NCI-H2107 treated with DMSO at 0.1 percent for 48 hours (cell line): ENCODE results near the gene KY.

Experiments
- DNase-seq: peaks from one replicate; lab custom pipeline; 2025; ENCODE audit not compliant: unreplicated experiment; lab: John Stamatoyannopoulos, UW

The KY gene

DNA sequence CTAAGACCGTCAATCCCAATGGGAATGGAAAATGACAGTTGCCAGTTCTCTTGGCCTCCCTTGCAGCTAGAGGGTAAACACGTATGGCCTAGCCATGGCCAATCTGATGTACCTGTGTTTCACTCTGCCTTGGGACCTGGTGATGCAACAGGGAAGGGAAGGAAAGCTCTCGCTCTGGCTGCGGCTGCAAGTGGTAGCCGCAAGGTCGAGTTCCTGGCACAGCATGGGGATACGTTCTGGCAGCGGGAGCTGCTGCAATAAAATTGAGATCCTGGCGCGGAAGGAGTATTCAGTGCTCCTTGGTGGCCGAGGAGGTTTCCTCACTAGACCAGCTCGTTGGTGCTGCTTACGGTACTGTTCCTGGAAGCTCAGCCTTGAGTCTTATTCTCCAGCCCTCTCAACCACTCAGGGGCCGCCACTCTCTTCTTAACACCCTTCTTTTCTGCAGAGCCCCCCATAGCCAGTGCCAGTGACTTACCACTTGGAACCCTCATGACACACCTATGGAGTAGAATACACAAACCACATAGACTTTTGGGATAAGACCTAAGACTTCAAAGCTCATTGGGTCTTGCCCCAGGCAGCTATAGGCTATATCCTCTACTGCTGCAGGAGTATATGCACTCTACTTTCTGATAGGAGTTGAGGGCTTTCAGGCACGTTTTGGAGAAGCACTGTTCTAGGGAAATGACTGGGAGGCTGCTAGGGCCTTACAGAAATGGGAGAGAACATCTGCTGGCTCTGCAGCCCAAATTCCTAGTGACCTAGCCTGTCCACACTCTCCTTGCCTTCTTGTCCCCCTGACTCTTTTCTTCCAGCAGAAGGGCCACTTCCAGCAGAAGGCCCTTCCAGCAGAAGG lies 2.7 kb downstream of the KY start:
- no peak for DNase-seq

DNA sequence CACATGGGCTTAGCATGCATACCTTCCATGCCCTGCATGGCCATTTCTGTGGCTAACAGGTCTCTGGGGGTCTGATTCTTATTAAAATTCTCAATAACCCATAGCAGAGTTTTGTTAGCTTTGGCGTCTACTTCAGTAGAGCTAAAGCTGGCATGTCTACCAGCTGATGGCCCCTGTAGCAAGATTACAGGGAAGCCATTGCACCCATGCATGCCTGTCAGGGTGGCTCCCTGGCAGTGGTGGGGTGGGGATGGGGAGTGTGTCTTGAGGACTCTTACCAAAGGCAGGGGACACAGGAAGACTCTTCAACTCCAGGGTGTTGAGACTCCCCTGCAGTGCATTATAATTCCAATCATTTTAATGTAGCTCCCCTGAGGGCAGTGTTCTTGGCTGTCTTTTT lies 4.7 kb downstream of the KY start:
- DNase-seq = no peak

DNA sequence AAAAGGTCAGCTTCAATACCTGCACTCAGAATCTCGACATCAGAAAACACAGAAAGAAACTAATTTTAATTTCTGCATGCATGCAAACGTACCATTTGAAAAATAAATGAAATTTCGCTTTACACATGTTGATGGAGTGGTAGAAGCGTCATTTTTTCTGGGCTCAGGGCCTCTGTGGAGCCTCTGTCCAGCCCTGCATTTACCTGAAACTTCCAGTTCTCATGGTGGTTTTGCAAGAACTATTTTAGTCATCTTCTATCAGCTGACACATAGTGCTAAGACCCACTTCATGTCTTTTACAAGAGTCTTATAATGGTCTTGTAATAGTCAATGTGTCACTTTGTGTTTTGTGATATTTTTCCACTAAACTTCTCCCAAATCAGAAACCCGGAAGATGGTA lies 5.3 kb downstream of the KY start:
- no peak for DNase-seq

DNA sequence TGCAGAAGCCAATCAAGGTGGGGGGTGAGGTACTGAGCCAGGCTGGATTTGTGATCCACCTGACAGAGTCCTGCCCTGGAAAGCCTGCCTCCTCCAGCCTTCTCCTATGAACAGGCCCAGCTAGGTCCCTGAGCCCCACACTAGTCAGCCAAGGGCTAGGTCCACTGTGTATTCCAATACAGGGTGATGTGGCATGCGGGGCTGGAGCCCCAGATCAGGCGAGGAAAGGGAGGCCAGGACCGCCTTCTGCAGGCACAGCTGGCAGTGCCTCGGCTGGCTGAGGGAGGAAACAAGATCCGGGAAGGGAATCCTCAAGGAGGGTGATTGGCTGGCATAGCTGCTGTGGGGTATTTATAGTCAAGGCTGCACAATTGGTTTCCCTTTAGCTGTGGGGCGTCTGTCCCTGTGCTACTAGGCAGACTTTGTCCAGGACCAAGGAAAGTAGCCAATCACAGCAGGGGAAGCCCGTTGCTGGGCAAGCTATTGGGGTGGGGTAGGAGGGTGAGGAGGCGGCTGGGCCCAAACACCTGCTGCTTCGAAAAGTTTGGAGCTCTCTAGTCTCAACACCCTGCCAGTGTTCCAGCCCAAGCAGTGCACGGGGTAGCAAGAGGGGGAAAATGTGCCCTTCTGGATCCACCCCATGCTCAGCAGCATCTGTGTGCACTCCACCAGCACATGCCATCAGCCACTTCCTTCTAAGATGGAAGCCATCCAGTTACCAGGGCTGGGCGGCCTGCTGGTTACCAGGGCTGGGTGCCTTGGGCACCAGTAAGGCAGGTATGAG lies 5.9 kb downstream of the KY start:
- no peak for DNase-seq

DNA sequence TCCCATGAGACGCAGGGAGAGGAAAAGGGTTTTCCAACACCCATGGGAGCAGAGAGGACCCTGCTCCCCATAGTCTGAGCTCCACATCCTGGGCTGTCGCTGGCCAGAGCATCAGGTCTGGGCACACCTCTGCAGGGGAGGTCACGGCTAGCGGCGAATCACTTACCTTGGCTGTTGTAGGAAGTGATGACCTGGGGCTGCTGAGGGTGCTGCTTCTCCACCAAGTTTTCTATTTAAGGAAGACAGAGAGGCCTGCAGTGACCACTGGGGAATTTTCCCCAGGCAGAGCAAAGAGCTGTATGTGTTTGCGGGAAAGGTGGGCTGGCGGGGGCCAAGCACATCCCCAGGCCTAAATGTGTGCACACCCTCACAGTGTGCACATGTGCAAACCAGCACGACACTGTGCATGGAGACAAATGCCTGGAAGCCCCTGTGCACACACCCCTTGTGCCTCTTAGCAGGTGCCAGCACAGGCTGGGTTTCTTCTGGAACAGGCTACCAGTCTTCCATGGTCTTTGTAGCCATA lies 7.6 kb downstream of the KY start:
- no peak for DNase-seq

DNA sequence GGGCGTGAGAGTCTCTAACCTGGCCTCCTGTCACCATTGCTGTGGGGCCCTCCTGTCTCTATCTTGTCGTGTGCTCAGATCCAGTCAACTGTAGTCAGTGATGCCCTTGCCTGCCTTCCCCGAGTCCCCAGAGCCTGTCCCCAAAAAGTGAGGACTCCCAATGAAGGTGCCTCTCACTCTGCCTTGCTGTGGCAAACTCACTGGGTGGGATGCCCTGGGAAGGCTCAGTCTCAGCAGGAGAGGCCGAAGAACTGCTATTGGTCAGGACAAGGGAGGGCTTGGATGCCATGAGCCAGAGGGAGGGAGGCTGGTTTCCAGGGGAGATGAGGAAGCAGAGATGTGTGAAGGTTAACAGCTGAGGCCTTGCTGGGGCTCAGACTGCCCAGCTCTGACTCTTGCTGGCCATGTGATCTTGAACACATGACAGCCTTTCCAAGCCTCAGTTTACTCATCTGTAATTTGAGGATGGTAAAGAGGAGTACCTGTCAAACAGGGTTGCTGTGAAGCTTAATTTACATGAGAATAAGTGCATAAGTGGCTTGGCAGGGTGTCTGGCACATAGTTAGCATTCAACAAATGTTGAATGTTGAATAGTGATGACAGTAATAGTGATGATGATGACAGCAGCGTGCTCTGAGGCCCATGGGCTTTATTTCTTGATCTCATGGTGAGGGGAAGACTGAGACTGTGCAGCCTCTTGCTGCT lies 8.2 kb downstream of the KY start:
- no peak for DNase-seq

DNA sequence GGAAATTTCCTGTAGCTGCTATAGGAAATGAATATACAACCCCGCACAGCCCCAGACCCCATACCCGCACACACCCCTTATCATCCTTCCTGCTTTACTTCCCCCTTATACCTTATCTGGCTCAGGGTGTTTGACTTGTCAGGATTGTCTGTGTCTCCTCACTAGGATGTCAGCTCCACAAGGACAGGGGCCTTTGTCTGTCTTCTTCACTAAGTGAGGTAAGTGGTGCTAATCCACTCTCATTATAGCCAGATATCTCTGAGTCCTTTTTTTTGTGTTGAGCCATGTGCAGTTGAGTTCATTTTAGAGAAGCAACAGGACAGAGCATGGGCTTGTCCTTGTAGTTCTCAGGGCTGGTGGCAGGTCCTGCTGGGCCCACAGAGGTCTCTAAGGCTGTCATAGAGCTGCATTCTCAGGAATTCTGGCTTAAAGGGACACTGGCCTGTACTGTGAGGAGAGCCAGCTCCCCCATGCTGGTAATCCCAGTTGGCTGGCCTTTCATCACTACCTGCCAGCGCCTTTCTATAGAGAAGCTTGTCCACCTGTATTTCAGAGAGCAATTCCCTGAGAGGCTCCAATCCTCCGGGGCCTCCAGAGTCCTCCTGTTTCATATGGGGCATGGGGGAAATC lies 9.0 kb downstream of the KY start:
- DNase-seq = no peak

DNA sequence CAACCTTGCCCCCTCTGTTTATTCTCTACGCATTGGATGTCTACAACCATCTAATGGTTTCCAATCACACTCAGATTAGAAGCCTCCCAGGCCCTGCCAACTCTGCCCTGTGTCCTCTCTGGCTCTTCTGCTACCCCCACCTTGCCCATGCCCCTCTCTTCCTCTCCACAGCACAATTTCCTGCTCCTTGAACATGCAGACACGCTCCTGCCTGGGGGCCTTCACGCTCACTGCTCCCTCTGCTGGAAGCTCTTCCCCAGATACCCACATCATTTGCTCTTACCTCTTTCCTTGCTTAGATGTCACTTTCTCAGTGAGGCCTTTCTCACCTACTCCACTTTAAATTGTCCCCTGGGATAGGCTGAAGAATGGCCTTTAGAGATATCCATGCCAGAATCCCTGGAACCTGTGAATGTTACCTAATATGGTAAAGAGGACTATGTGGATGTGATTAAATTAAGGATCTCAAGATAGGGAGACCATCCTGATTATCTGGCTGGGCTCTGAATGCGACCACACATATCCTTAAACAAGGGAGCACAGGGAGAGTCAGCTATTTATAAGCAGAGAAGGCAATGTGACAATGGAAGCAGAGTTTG lies 9.9 kb downstream of the KY start:
- no peak for DNase-seq

DNA sequence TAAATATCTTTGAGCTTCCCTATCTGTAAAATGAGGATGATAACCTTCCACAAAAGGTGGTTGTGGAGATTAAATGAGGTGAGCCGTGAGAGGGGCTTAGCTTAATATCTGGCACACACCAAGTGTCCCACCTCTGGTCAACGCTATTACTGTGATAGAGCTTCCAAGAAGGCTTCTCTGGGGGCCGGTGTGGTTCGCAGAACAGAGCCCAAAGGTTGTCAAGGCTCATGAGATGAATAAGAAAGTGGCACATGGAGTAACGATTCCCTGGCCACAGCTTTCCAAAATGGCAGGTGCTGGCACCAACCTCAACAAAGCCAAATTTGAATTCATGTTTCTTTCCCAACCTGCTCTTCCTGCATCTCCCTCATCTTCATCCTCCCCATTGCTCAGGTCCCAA lies 10.4 kb downstream of the KY start:
- DNase-seq = no peak

DNA sequence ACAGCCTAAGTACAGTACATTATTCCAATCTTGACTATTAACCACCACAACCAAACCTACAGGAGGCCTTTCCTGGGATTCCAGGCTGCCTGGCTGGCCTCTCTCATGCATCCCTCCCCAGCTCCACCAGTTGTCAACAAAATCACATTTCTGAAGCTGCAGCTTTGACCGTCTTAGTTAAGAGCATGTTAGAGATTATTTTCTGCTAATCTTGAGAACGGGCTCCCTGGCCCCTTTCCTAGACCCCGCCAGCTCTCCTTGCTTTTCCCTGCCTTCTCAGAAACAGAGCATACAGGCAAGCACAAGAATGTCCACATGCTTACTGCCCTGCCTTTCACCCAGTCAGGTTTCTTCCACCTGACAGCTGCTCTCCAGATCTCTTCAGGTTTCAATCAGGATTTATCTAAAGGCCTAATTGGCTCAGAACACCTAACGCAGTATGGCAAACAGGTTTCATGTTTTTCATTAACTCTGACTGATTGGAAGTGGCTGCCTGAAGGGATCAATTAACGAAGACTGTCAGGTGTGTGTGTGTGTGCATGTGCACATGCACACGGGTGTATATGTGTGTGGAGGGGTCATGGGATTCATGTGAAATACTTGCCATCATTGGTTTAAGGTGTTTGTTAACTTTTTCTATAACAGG lies 12.3 kb downstream of the KY start:
- no peak for DNase-seq

DNA sequence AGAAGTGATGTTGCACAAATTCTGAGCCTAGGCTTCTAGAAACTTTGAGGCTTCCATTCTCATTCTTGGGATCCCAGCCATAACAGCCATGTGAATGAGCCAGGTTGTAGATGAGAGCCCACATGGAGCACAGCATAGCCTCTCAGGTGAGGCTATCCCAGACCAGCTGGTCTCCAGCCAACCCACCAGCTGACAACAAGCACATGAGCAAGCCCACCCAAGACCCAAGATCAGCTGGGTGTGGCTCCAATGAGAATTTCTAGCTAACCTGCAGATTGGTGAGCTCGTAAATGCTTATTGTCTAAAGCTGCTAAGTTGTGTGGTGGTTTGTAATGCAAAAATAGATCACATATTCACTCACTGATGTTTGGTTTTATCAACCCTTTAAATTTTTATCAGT lies 14.4 kb downstream of the KY start:
- DNase-seq = no peak

DNA sequence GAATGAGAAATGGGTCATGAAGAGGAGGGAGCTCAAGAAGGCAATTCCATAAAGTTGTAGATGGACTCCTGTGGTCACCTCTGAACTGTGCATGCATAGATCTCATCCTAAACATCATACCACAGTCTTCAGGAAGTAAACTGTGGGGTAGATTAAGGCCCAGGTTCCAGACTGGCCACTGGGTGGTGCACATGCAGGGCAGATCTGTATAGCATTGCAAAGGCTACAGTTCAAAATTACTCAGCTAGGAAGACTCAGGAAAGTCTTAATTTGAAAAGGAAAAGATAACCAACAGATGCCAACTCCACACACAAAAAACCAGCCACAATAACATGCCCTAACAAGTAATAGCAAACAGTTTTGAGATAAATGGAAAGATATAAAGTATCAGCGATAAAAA lies 20.3 kb downstream of the KY start:
- DNase-seq = no peak

DNA sequence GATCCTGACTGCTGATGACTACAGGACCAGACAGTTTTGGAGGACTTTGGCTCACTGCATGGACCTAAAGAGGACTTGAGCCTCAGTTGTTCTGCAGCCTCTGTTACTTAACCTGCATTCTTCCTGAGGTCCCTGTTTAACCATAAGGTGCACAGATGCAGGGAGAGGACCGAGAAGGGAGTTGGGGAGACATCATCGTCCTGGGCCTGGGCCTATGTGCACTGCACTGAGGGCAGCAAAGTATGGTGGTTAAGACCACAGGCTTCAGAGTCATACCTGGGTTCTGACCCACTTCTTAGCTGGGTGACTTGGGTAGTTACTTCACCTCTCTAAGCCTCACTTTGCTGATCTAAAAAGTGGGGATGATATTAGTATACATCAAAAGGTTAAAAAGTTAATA lies 21.9 kb downstream of the KY start:
- DNase-seq = no peak

DNA sequence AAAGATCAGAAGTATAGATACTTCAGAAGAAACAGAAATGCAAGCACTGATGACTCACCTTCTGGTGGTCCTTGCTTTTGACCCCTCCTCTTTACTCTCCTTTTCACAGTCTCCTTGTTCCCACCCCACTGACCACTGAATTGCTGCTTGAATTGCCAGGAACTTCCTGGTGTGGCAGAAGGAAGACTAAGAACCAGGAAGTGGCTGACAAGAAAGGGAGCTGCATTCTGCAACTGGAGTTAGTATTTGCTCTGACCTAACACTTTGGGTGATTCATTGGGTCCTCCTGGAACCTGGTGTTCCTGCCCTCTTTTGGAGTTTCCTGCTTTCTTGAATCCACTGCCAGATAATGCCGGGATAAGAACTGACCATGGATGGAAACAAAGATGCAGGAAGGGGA lies 23.0 kb downstream of the KY start:
- DNase-seq = no peak

DNA sequence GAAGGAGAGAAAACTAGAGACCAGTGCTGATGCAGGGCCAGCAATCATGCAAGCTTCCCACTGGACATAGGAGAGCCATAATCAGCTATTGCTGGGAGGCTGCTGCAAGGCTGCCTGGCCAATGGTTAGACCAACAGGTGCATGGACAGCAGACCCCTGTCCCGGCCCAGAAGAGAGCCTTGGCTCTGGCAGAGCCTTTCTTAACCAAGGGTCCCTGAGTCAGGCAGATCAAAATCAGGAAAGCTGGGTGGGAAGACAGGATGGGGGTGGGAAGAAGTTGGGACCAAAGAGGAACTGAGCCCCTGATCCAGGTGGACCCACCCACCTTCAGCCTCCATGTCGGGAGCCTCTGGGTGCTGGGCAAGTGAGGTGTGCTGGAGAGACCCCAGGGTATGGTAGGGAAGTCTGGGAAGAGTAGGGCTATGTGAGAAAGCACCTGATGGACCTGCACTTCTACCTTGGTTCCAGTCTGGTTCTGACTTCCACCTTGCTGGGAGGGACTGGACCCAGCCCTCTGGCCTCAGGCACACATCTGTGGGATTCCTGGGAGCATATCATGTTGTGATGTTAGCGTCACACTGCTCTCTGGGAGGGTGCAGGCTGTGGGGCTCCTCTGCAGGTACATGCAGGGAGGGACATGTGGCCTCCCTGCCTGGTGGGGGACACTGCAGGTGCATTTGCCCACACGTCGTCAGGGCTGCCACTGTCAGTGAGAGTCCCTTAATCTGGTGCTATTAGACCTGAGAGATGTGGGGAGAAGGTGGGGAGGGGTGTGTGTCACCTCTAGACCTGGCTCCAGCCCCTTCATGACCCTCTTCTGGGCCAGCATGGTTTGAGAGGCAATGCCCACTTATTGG lies 24.7 kb downstream of the KY start:
- DNase-seq = no peak

DNA sequence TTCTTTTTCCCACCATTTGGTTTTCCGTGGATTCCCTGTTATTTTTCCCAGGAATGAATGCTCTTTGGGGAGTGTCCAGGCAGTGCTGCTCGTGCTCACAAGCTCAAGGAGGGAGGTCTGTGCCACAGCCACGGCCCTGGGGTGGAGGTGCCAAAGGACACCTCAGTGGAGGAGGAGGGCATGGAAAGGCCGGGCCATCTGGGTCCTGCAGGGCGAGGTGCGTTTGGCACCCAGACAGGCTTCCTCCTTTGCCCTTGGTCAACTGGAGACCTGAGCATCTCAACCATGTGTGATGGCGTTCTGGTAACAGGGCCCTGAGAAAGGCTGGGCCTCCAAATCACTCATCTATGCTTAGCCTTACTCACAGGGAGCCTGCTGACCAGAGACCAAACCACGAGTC lies 25.4 kb downstream of the KY start:
- no peak for DNase-seq

DNA sequence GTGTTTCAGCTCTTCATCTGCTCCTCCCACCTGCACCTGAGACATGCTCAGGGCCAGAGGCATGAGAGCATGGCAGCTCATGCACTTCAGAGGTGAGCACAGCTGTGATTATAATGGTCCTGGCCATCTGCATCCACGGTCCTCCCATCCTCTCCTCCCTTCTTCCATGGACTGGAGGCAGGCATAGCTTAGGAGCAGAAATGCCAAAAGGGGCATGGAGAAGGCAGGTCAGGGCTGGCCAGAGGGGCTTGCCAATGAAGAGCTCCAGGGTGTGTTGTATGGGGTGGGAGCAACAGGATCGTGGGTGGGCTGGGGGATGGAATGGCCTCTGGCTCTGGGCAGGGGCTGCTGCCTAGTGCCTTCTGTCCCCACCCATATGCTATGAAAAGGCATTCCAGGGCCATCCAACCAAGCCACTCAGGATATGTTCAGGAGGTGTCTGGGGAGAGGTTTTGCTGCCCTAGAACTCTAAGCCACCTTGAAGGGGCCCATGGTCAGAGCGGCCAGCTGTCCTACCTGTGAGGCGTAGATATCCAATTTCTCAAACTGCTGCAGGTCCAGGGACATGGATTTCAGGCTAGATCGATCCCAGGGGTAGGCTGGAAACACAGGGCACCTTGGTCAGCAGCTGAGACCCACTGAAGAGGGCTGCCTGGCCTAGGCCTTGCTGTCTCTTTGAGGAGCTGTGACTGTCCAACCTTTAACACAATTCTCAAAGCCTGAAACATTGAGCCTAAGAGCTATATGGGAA lies 26.1 kb downstream of the KY start:
- DNase-seq = no peak

DNA sequence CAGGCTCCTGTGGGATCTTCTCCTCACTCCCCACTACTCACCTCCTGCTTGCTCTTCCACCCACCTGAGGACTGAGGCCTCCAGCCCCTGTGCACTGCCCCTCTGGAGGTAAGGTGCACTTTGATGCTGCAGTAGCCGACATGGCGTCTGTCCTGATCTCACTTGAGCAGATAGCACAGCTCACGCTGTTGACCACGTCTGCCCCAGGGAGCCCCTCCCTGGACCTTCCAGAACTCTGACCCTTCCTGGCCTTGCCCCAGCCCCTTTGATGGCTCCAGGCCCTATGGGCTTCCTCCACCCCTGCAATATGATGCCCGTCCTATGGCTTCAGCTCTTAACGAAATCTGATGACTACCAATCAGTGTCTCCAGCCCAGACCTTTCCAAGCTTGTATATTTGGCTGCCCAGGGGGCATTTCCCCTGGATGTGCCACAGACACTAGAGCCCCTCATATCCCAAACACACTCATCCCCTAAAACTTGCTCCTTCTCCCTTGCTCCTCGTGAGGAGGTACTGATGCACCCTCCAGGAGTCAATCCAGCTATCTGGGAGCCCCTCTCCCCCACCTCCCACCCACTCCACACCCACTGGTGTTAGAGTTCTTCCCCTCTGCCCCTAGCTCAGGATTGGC lies 27.1 kb downstream of the KY start:
- no peak for DNase-seq
